Erythroblast (primary cell): Measurements from ENCODE around the gene C14orf119.

Experiments
- DNase-seq, 2 experiments: peaks; one replicate each; lab custom pipeline; 2025; lab: John Stamatoyannopoulos, UW
- GATA1 ChIP-seq: IDR thresholded peaks from 2 replicates; pipeline ENCODE4 v1.6.1; 2011; ENCODE audit warnings: low read depth, mild to moderate bottlenecking, control low read depth, low read length, moderate library complexity
- POLR2A ChIP-seq: IDR thresholded peaks from 2 replicates; pipeline ENCODE4 v1.6.1; 2011; ENCODE audit warnings: mild to moderate bottlenecking, low read length

C14orf119 gene

GRCh38 chr14:23126548-23127278, 31.4 kb downstream of the C14orf119 start:
- TF ChIP-seq GATA1 (no peak), POLR2A (no peak)
- DNase-seq = no peak

GRCh38 chr14:23127861-23128260, 32.6 kb downstream of the C14orf119 start:
- TF ChIP-seq POLR2A (no peak), GATA1 (no peak)
- DNase-seq = no peak

- no peak for DNase-seq
- TF ChIP-seq GATA1 (no peak), POLR2A (no peak)
Observed at GRCh38 chr14:23128969-23129758, 33.9 kb downstream of the C14orf119 start.

GRCh38 chr14:23129759-23130316, 34.5 kb downstream of the C14orf119 start:
- TF ChIP-seq POLR2A (no peak), GATA1 (no peak)
- DNase-seq = no peak

- DNase-seq = no peak
Observed at GRCh38 chr14:23130871-23131270, 35.6 kb downstream of the C14orf119 start.

GRCh38 chr14:23131482-23131881, 36.2 kb downstream of the C14orf119 start:
- no peak for DNase-seq
- TF ChIP-seq POLR2A = no peak
- no peak for TF ChIP-seq GATA1

More at GRCh38 chr14:23130871-23131270, 35.6 kb downstream of the C14orf119 start:
- TF ChIP-seq GATA1 (no peak), POLR2A (no peak)

- no peak for DNase-seq
- TF ChIP-seq GATA1 (no peak), POLR2A (no peak)
Observed at GRCh38 chr14:23132970-23133369, 37.7 kb downstream of the C14orf119 start.

- no peak for DNase-seq
- no peak for TF ChIP-seq GATA1
- no peak for TF ChIP-seq POLR2A
Observed at GRCh38 chr14:23136566-23137133, 41.3 kb downstream of the C14orf119 start.

GRCh38 chr14:23137192-23137812, 42.0 kb downstream of the C14orf119 start:
- TF ChIP-seq POLR2A (no peak), GATA1 (no peak)
- no peak for DNase-seq

GRCh38 chr14:23137813-23138535, 42.7 kb downstream of the C14orf119 start:
- TF ChIP-seq POLR2A = no peak
- TF ChIP-seq GATA1 = no peak
- no peak for DNase-seq

GRCh38 chr14:23139874-23140273, 44.6 kb downstream of the C14orf119 start:
- DNase-seq = no peak
- no peak for TF ChIP-seq GATA1
- TF ChIP-seq POLR2A = no peak

GRCh38 chr14:23140371-23140770, 45.1 kb downstream of the C14orf119 start:
- DNase-seq = no peak
- TF ChIP-seq GATA1 (no peak), POLR2A (no peak)

GRCh38 chr14:23141706-23142444, 46.6 kb downstream of the C14orf119 start:
- TF ChIP-seq POLR2A (no peak), GATA1 (no peak)
- no peak for DNase-seq
